ENCODE data around the gene SCOC. TPM values are rescaled to one million over a fixed set of nuclear protein-coding genes. Genes with fewer than 3 reads are reported as not detected.
A peak's percentile ranks its signal among the peaks of the same experiment; 100 is the strongest.

Gene SCOC
- total RNA-seq, 1 donor from 2014 or later: 64.1 TPM

- H3K36me3 ChIP-seq (ENCODE audit: control insufficient read depth, insufficient read depth, low read length): no peaks in the 10 kb centered on the region
- H3K4me3 ChIP-seq (ENCODE audit: low read depth, low read length): no peak overlapping the region
- TF ChIP-seq CTCF (IDR thresholded peaks at IDR 0.05; ENCODE audit: insufficient read depth, low read length, poor library complexity, severe bottlenecking): no peak
- H3K27me3 ChIP-seq (ENCODE audit: control insufficient read depth, insufficient read depth, low read length): no peaks in the 10 kb centered on the region
- no peak for DNase-seq (ENCODE audit: low read depth)
Measured at GRCh38 chr4:140363051-140363450, 10.4 kb upstream of the SCOC start.

GRCh38 chr4:140363558-140363957 is 9.9 kb upstream of the SCOC start:
- H3K27me3 ChIP-seq (ENCODE audit: control insufficient read depth, insufficient read depth, low read length): no peaks in the 10 kb centered on the region
- no peak overlapping the region for H3K4me3 ChIP-seq (ENCODE audit: low read depth, low read length)
- no peaks in the 10 kb centered on the region for H3K36me3 ChIP-seq (ENCODE audit: control insufficient read depth, insufficient read depth, low read length)
- no peak for DNase-seq (ENCODE audit: low read depth)
- TF ChIP-seq CTCF (IDR thresholded peaks at IDR 0.05; ENCODE audit: insufficient read depth, low read length, poor library complexity, severe bottlenecking): no peak

- H3K4me3 ChIP-seq (ENCODE audit: low read depth, low read length): no peak overlapping the region
- H3K27me3 ChIP-seq (ENCODE audit: control insufficient read depth, insufficient read depth, low read length): no peaks in the 10 kb centered on the region
- peaks cover 1% of the 10 kb centered on the region for H3K36me3 ChIP-seq (ENCODE audit: control insufficient read depth, insufficient read depth, low read length)
- no peak for DNase-seq (ENCODE audit: low read depth)
- TF ChIP-seq CTCF (IDR thresholded peaks at IDR 0.05; ENCODE audit: insufficient read depth, low read length, poor library complexity, severe bottlenecking): no peak
Measured at GRCh38 chr4:140367738-140368137, 5.7 kb upstream of the SCOC start.

GRCh38 chr4:140368686-140369085 is 4.8 kb upstream of the SCOC start:
- peaks cover 1% of the 10 kb centered on the region for H3K36me3 ChIP-seq (ENCODE audit: control insufficient read depth, insufficient read depth, low read length)
- DNase-seq (ENCODE audit: low read depth): no peak
- H3K4me3 ChIP-seq (ENCODE audit: low read depth, low read length): no peak overlapping the region

GRCh38 chr4:140372751-140373327 is 607 bp upstream of the SCOC start:
- DNase-seq (ENCODE audit: low read depth): no peak
- H3K27me3 ChIP-seq (ENCODE audit: control insufficient read depth, insufficient read depth, low read length): no peaks in the 10 kb centered on the region
- peak overlapping the region; percentile 64 for H3K4me3 ChIP-seq (ENCODE audit: low read depth, low read length)
- no peak for TF ChIP-seq CTCF (IDR thresholded peaks at IDR 0.05; ENCODE audit: insufficient read depth, low read length, poor library complexity, severe bottlenecking)
- peaks cover 1% of the 10 kb centered on the region for H3K36me3 ChIP-seq (ENCODE audit: control insufficient read depth, insufficient read depth, low read length)

More at GRCh38 chr4:140368686-140369085, 4.8 kb upstream of the SCOC start:
- no peaks in the 10 kb centered on the region for H3K27me3 ChIP-seq (ENCODE audit: control insufficient read depth, insufficient read depth, low read length)
- no peak for TF ChIP-seq CTCF (IDR thresholded peaks at IDR 0.05; ENCODE audit: insufficient read depth, low read length, poor library complexity, severe bottlenecking)

- Histone ChIP-seq H3K27me3 (ENCODE audit: control insufficient read depth, insufficient read depth, low read length) (no peaks in the 10 kb centered on the region), H3K4me3 (ENCODE audit: low read depth, low read length) (peak overlapping the region; percentile 79), H3K36me3 (ENCODE audit: control insufficient read depth, insufficient read depth, low read length) (peaks cover 1% of the 10 kb centered on the region)
- no peak for TF ChIP-seq CTCF (IDR thresholded peaks at IDR 0.05; ENCODE audit: insufficient read depth, low read length, poor library complexity, severe bottlenecking)
- DNase-seq (ENCODE audit: low read depth): no peak
Measured at GRCh38 chr4:140374130-140374477, 658 bp downstream of the SCOC start.

Measured in kidney epithelial cell (primary cell).